Hematopoietic multipotent progenitor cell treated with erythropoietin and hydrocortisone succinate and interleukin-3 and kit ligand, for 8 days (in vitro differentiated cells): Measurements from ENCODE around the gene RREB1.

Experiments used
- DNase-seq: peaks from one replicate; pipeline ENCODE4 v3.0.0-alpha.2; 2015

RREB1 gene

GRCh38 chr6:7196019-7196402, 88.2 kb downstream of the RREB1 start:
- peak; percentile 90 for DNase-seq

DNA sequence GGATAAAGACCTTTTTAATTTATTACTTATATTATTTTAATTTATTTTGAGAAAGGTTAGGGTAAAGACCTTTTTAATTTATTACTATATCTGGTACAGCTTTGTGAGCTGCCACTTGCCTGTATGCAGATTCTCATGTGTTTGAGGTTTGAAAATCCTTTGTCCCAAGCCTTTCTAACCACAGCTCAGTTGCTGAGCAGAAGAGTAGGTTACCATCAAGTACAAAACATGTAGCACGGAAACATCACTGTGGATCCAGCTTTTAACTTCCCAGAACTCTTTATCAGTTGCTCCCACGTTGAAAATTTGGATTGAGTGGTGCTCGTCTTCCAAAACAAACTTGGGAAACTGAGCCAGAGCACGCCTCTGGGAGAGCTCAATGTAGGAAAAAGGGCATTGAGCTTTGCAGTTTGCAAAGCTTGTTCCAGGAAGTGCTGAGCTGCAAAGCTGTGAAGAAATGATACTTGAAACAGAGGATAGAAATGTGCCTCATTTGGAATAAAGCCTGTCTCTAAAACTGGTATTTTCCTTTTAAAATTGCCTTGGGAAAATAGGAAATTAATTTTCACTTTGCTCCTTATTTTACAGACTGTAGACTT, 89.0 kb downstream of the RREB1 start:
- peak; percentile 25 for DNase-seq

GRCh38 chr6:7197747-7198146, 90.0 kb downstream of the RREB1 start:
- no peak for DNase-seq

DNA sequence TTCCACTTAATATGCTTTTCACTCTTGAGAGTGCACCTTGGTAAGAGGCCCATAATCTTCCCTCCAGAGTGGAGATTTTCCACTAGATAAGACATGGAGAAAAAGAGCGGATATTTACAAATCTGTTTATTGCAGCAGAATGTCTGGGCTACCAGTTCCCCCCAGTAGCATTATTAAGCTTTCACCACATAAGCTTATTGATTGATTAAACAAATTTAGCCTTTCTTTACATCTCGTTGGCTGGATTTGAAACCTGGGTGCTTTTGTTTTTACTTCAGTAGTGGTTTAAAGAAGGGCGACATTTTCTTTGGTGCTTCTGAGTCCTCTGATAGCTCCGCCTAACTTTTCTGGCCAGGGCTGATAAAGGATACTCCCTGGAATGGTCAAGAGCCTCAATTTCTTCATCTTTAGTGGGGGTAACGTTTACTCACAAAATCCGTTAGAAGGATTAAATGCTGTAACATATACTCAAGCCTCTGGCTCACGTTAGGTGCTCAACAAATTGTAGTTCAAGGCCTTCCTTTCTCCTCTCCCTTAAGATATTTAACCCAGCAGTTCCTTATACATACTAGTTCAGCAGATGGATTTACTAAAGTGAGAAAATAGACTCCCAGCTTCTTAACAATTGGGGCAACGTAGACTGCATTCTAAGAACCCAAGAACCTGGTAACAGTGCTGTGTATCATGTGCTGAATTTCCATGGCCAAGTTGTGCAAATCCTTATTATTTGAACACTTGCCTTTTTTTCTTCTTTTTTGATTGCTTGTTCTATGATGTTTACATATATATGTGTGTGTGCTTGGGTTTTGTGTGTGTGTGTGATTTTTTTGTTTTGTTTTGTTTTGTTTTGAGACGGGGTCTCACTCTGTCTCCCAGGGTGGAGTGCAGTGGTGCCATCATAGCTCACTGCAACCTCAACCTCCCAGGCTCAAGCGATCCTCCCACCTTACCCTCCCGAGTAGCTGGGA, 91.4 kb downstream of the RREB1 start:
- DNase-seq = peak; percentile 95

- DNase-seq = no peak
Measured at GRCh38 chr6:7200598-7201443, 93.1 kb downstream of the RREB1 start.

DNA sequence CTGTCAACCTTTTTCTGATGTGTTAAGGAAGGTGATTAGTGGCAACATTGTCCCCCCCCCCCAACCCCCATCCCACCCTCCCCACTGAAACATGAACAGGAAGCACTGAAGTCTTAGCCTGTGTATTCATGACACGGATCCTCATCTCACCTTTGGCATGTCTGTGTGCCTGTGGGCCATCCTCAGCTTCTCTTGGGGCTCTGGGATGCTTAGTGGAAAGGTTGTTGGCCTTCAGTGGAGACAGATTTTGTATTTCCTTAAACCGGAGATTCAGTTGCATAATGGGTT, 93.6 kb downstream of the RREB1 start:
- DNase-seq = no peak

DNA sequence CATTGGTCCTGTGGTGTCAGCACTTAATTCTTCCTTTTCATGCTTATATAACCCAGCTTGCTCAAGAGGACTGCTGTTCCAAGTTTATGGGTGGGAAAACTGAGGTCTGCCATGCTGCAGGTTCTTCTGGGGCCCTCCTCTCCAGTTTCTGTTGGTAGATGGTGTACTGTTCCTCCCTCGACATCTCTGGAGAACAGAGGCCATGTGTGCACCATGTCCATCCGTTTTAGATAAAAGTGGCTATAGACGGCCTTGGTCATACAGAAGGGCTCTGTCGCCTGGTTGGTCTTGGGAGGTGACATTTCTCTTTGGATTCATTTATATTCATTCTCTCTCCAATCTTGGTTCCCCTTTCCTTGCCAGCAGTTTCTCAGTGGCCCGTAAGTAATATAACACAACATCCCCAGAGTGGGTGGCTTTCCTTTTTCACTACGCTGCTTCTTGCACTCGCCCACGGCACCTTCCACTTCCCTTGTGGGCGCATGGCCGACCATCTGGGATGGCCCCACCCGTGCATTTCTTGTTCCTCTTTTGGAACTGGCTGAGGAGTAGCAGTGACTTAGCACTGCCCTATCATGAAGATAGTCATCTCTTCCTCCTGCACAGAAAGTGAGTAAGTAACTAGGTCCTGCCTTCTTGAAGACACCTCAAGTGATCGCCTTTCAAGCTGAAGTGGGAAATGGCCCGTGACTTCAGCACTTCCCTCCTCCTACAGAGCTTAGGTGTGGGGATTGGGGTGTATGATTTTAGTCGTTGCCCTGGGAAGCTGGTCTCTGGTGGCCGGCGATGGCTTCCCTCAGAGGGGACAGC, 94.2 kb downstream of the RREB1 start:
- DNase-seq = peak; percentile 87

DNA sequence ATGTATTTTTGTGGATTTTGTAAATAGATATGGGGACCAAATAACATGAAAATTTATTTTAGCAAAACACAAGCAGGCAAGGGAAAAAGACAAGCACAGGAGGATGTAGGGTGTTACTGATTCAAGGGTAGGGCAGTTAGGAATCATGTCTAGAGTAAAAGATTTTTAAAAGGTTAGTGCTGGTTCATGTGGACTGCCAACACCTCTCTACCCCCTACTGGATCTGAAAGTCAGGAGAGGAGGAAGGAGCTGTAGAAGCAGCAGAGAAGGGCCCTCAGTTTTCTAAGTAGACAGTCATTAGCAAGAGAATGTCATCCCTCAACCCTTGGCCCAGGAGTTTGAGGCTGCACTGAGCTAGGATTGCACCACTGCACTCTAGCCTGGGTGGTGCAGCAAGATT, 95.2 kb downstream of the RREB1 start:
- DNase-seq = no peak

DNA sequence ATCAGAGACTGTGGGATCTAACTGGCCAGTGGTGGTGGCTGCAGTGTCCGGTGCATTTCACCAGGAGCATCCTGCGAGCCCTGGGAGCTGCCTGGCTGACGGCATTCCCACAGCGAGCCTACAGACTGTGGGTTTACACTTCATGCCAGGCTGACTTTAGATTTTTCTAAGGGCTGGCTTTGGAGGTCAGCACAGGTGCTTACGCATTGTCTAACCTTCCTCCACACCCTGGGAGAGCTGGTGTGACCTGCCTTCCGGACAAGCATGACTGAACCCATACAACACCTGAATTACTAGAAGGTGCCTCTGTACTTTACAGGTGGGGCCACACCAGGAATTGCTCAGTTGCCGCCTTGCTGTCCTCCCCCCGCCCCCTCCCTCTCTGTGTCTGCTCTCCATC, 96.2 kb downstream of the RREB1 start:
- DNase-seq = no peak

DNA sequence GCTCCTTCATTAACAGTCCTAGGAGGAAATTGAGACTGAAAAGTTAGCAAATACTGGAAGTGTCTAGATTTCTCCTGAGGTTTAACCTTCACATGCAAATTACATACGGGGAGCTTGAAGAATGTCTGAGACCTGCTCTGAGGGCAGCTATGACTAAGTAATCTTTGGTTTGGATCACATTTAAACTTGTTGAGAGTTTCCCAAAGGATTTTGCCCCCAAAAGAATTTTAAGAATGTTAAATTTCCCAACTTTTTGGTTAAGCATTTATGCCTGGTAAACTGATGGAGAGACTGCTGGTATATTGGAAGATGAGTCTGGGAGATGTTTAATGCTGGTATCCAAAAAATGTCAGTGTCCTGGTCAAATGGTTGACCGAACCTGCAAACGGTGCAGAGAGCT, 97.0 kb downstream of the RREB1 start:
- no peak for DNase-seq

DNA sequence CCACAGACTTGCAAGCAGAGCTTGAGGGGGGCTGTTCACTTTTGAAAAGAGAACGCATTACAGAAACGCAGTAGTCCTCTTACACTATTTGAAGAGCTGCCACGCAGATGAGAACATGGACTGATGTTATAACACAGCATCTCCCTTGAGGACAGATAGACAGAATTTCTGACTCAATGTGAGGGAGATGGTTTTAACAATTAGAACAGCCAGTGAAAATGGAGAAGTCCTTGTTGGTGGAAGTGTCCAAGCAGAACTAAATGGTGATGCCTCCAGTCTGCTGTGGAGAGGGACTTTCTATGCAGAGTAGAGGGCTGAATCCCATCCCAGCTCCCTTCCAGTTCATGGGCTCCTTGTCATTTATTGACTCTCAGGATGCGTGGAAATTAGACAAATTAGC, 100.0 kb downstream of the RREB1 start:
- no peak for DNase-seq

DNA sequence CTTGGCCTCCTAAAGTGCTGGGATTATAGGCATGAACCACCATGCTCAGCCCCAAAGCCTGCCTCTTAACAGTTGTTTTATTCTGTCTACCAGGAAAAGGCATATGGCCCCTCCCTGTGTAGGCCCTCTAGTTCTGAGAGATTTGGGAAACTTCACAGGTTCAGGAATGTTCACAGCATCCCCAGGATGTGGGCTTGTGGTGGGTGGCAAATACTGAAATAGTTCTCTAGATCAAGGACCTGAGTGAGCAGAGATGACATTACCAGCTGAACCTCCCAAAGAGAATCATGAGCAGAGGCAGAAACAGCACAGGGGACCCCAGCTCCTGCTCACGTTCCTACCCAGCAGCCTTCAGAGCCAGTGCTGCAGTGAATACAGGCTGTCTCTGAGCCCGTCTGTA, 105.7 kb downstream of the RREB1 start:
- DNase-seq = no peak

DNA sequence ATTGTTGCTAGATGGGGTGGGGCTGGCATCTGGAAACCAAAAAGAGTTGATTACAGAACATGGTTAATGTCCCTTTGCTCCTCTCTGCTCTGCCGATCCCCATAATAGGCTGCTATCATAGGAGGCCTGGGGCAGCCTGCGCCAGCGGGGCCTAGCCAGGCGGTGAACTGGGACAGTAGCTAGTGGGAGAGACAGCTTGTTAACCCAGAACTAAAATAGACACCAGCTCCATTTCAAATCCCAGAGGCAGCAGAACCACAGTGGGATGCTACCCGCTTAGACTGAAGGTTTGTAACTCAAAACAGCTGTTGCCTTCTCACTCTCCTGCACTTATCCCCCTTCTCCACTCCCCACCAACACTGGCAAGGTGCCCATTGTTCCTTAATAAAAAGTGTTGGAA, 106.7 kb downstream of the RREB1 start:
- DNase-seq = peak; percentile 41

DNA sequence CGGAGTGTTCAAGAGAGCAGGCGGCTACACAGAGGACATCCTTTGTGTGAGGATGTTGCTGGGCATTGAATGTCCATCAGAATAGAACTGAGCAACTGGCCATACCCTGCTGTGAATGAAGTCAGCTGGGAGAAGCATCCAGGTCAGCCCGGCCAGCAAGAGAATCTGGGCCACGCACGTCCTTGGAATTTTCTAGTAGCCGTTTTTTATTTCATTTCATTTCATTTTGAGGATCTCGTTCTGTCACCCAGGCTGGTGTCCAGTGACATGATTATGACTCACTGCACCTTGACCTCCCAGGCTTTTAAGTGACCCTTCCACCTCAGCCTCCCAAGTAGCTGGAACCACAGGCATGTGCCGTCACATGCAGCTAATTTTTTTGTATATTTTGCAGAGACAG, 107.4 kb downstream of the RREB1 start:
- no peak for DNase-seq

GRCh38 chr6:7215798-7216231, 108.1 kb downstream of the RREB1 start:
- DNase-seq = no peak

- DNase-seq = no peak
Measured at GRCh38 chr6:7216941-7217621, 109.3 kb downstream of the RREB1 start.

DNA sequence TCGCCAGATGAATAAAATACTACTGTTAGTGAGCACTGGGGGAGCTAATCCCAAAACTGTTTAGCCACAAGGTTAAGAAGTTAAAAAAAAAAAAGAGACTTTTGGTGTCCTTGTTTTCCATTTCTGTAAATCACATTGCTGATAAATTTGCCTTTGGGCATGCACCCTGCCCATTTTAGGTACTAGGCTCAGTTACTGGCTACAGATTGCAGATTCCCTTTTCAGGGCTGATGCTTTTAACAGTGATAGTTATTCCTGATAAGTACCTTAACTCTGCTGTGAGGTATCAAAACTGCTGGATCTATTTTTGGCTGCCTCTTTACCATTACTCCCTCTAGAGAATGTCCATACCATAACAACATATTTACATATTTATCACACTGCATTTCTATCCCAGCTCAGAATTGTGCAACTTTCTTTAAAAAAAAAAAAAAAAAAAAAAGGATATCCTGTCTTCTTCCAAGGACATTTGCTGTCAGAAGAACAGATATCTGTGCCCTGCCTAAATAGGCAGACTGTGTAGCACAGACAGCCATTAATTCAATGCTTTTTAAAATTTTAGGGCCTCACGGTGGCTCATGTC, 110.7 kb downstream of the RREB1 start:
- no peak for DNase-seq

- peak; percentile 50 for DNase-seq
Measured at GRCh38 chr6:7219310-7219709, 111.5 kb downstream of the RREB1 start.

GRCh38 chr6:7222197-7222596, 114.4 kb downstream of the RREB1 start:
- DNase-seq = no peak

GRCh38 chr6:7224731-7225130, 117.0 kb downstream of the RREB1 start:
- peak; percentile 95 for DNase-seq

DNA sequence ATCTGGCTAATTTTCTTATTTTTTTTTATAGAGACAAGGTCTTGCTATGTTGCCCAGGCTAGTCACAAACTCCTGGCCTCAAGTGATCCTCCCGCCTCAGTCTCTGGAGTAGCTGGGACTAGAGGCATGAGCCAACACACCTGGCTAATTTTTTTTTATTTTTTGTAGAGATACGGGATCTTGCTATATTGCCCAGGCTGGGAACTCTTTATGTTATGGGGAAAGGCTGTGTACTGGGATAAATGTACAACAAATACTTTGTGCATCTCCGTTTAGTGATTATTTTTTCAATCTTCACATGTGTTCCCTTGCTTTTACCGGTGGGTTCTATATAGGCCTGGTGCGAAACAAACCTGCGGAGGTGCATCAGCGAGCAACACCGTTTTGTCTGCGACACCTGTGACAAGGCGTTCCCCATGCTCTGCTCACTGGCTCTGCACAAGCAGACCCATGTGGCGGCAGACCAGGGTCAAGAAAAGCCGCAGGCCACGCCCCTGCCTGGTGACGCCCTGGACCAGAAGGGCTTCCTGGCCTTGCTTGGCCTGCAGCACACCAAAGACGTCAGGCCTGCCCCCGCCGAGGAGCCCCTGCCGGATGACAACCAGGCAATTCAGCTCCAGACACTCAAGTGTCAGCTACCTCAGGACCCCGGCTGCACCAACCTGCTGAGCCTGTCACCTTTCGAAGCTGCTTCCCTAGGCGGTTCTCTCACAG, 121.1 kb downstream of the RREB1 start:
- no peak for DNase-seq
